SK-N-SH (cell line): ENCODE results near the gene NEURL1. TPM values are rescaled to one million over a fixed set of nuclear protein-coding genes. Genes with fewer than 3 reads are reported as not detected.

ENCODE experiments used
- CTCF ChIA-PET: fragments of 300-600, 350-600 bp; formaldehyde crosslinking; extraction: SDS; loops from one replicate; lab custom pipeline; 2021; lab: Yijun Ruan, JAX
- POLR2A ChIA-PET: fragments of 350-600 bp; sonication (Branson Sonifier 250); formaldehyde crosslinking; extraction: SDS; loops from one replicate; lab custom pipeline; 2020; ENCODE audit warnings: antibody characterized with exemption, inconsistent platforms; lab: Yijun Ruan, JAX
- DNase-seq: peaks from one replicate; pipeline ENCODE4 v3.0.0; 2012
- H2AFZ ChIP-seq: fragments of 200-600 bp; sonication (generic); 2 replicates; pipeline ENCODE4 v1.8.1; 2016; ENCODE audit warnings: antibody characterized with exemption, mild to moderate bottlenecking, low read depth
- H3F3A ChIP-seq: fragments of 200-600 bp; sonication (generic); replicated peaks from 2 replicates; pipeline ENCODE3; 2016; ENCODE audit warnings: antibody characterized with exemption, mild to moderate bottlenecking; ENCODE audit not compliant: insufficient read depth
- H3K27ac ChIP-seq, 2 experiments: fragments of 200-500 bp in 1 of 2; fragments of 200-600 bp in 1 of 2; sonication (Bioruptor generic) in 1 of 2; sonication (generic), shearing (Covaris generic) in 1 of 2; 2 replicates each; pipeline versions ENCODE4 v1.5.1 to v1.6.1; 2014 to 2016; ENCODE audit warnings: low read depth in 2 of 2, inconsistent platforms in 1 of 2, low read length in 1 of 2, mild to moderate bottlenecking in 1 of 2, mixed read lengths in 1 of 2
- H3K27me3 ChIP-seq: fragments of 200-600 bp; sonication (generic), shearing (Covaris generic); 2 replicates; pipeline ENCODE4 v1.6.1; 2016; ENCODE audit warnings: mixed run types; ENCODE audit not compliant: insufficient read depth
- H3K36me3 ChIP-seq, 2 experiments: fragments of 200-500 bp in 1 of 2; fragments of 200-600 bp in 1 of 2; sonication (Bioruptor generic) in 1 of 2; sonication (generic) in 1 of 2; replicated peaks in 1 of 2; 2 replicates each; pipeline versions ENCODE3 to v1.5.1; 2014 to 2016; ENCODE audit warnings: low read length in 1 of 2, mild to moderate bottlenecking in 1 of 2; ENCODE audit not compliant: insufficient read depth in 2 of 2, control insufficient read depth in 1 of 2
- H3K4me1 ChIP-seq, 2 experiments: fragments of 200-500 bp in 1 of 2; fragments of 200-600 bp in 1 of 2; sonication (Bioruptor generic) in 1 of 2; sonication (generic), shearing (Covaris generic) in 1 of 2; 2 replicates each; pipeline versions ENCODE4 v1.5.1 to v1.6.1; 2014 to 2016; ENCODE audit warnings: low read depth in 1 of 2, low read length in 1 of 2, mixed run types in 1 of 2; ENCODE audit not compliant: insufficient read depth in 2 of 2, control insufficient read depth in 1 of 2
- H3K4me2 ChIP-seq: fragments of 200-600 bp; sonication (generic), shearing (Covaris generic); 2 replicates; pipeline ENCODE4 v1.6.1; 2017; ENCODE audit warnings: mixed run types
- H3K4me3 ChIP-seq, 2 experiments: fragments of 200-500 bp in 1 of 2; fragments of 200-600 bp in 1 of 2; sonication (Bioruptor generic) in 1 of 2; sonication (generic), shearing (Covaris generic) in 1 of 2; 2 replicates each; pipeline versions ENCODE4 v1.5.1 to v1.8.1; 2014 to 2016; ENCODE audit warnings: low read depth in 2 of 2, inconsistent platforms in 1 of 2, low read length in 1 of 2, mild to moderate bottlenecking in 1 of 2, mixed read lengths in 1 of 2, moderate library complexity in 1 of 2
- H3K79me2 ChIP-seq: fragments of 200-600 bp; sonication (generic); 2 replicates; pipeline ENCODE4 v1.8.1; 2017; ENCODE audit warnings: mild to moderate bottlenecking; ENCODE audit not compliant: insufficient read depth
- H3K9ac ChIP-seq: fragments of 200-600 bp; sonication (generic); 2 replicates; pipeline ENCODE4 v1.6.1; 2017; ENCODE audit warnings: mixed run types
- H3K9me2 ChIP-seq: fragments of 200-600 bp; sonication (generic); 2 replicates; pipeline ENCODE4 v1.6.1; 2017; ENCODE audit warnings: mixed run types
- H3K9me3 ChIP-seq: fragments of 200-600 bp; sonication (generic); 2 replicates; pipeline ENCODE4 v1.6.1; 2017; ENCODE audit warnings: mixed run types, mild to moderate bottlenecking, moderate library complexity
- H4K20me1 ChIP-seq: fragments of 200-600 bp; sonication (generic); 2 replicates; pipeline ENCODE4 v1.6.1; 2017; ENCODE audit warnings: mild to moderate bottlenecking, mixed run types; ENCODE audit not compliant: insufficient read depth
- ELF1 ChIP-seq: IDR thresholded peaks from 2 replicates; pipeline ENCODE4 v1.4.0; 2012
- EP300 ChIP-seq, 2 experiments: IDR thresholded peaks; 2 replicates each; pipeline versions ENCODE4 v1.4.0 to v1.6.1; 2012; ENCODE audit warnings: borderline replicate concordance in 1 of 2, low read depth in 1 of 2, low read length in 1 of 2
- EZH2phosphoT487 ChIP-seq: fragments of 200-600 bp; sonication (generic); IDR thresholded peaks from 2 replicates; pipeline ENCODE4 v1.6.1; 2017; ENCODE audit warnings: low read depth, mixed run types, mild to moderate bottlenecking, antibody characterized with exemption, moderate library complexity, borderline replicate concordance
- FOSL2 ChIP-seq: IDR thresholded peaks from 2 replicates; pipeline ENCODE4 v1.4.0; 2012; ENCODE audit warnings: low read depth, mild to moderate bottlenecking, moderate library complexity, borderline replicate concordance
- FOXJ3 ChIP-seq: sonication (generic); formaldehyde crosslinking; IDR thresholded peaks from 2 replicates; pipeline ENCODE4 v1.5.1; 2020; ENCODE audit warnings: mild to moderate bottlenecking, missing genetic modification reagents
- JUND ChIP-seq: IDR thresholded peaks from 2 replicates; pipeline ENCODE4 v1.4.0; 2012
- NFIC ChIP-seq: IDR thresholded peaks from 2 replicates; pipeline ENCODE4 v1.4.0; 2012; ENCODE audit warnings: borderline replicate concordance
- RCOR1 ChIP-seq: fragments of 150-350 bp; IDR thresholded peaks from 2 replicates; pipeline ENCODE4 v1.6.1; 2017; ENCODE audit warnings: antibody characterized with exemption, low read length
- RXRA ChIP-seq: IDR thresholded peaks from 2 replicates; pipeline ENCODE4 v1.4.0; 2012; ENCODE audit warnings: low read depth, mild to moderate bottlenecking, borderline replicate concordance
- SIN3A ChIP-seq: IDR thresholded peaks from 2 replicates; pipeline ENCODE4 v1.6.1; 2012; ENCODE audit warnings: low read depth, mild to moderate bottlenecking, low read length, moderate library complexity, borderline replicate concordance
- TAF1 ChIP-seq: IDR thresholded peaks from 2 replicates; pipeline ENCODE4 v1.6.1; 2012; ENCODE audit warnings: low read depth, mild to moderate bottlenecking, low read length, moderate library complexity, borderline replicate concordance
- TEAD4 ChIP-seq: IDR thresholded peaks from 2 replicates; pipeline ENCODE4 v1.4.0; 2012; ENCODE audit warnings: mild to moderate bottlenecking, borderline replicate concordance; ENCODE audit not compliant: insufficient read depth
- WGBS: methylation state at CpG from one replicate; pipeline ENCODE4 v1.1.6; 2017; ENCODE audit warnings: low lambda C conversion rate; 5-methylcytosine and 5-hydroxymethylcytosine counted together
- polyA plus RNA-seq, 3 experiments: library from polyadenylated mRNA; depleted of rRNA; stranded (reverse); fragments of >200 nt; gene quantifications; 2 replicates each; pipeline ENCODE4 v1.2.3, GENCODE V29; 2012
- TF ChIP-seq, protein P1 (sequence below): IDR thresholded peaks from 2 replicates; pipeline ENCODE4 v1.4.0; 2012; ENCODE audit warnings: low read depth, borderline replicate concordance
- TF ChIP-seq, protein P2 (sequence below): fragments of 150-350 bp; IDR thresholded peaks from 2 replicates; pipeline ENCODE4 v1.6.1; 2016; ENCODE audit warnings: mild to moderate bottlenecking, low read depth, low read length
- TF ChIP-seq, protein P3 (sequence below): IDR thresholded peaks from 2 replicates; pipeline ENCODE4 v1.6.1; 2012; ENCODE audit warnings: mild to moderate bottlenecking, low read depth, low read length, moderate library complexity
- TF ChIP-seq, protein P4 (sequence below): IDR thresholded peaks from 2 replicates; pipeline ENCODE4 v1.4.0; 2012; ENCODE audit warnings: low read depth
- TF ChIP-seq, protein P5 (sequence below): IDR thresholded peaks from 2 replicates; pipeline ENCODE4 v1.4.0; 2012; ENCODE audit warnings: low read depth, borderline replicate concordance
- TF ChIP-seq, protein P6 (sequence below): IDR thresholded peaks from 2 replicates; pipeline ENCODE4; 2012

The NEURL1 gene
- polyA plus RNA-seq, 1 of the 3 experiments (the other 2 are of a cell fraction): 0.05 TPM

DNA sequence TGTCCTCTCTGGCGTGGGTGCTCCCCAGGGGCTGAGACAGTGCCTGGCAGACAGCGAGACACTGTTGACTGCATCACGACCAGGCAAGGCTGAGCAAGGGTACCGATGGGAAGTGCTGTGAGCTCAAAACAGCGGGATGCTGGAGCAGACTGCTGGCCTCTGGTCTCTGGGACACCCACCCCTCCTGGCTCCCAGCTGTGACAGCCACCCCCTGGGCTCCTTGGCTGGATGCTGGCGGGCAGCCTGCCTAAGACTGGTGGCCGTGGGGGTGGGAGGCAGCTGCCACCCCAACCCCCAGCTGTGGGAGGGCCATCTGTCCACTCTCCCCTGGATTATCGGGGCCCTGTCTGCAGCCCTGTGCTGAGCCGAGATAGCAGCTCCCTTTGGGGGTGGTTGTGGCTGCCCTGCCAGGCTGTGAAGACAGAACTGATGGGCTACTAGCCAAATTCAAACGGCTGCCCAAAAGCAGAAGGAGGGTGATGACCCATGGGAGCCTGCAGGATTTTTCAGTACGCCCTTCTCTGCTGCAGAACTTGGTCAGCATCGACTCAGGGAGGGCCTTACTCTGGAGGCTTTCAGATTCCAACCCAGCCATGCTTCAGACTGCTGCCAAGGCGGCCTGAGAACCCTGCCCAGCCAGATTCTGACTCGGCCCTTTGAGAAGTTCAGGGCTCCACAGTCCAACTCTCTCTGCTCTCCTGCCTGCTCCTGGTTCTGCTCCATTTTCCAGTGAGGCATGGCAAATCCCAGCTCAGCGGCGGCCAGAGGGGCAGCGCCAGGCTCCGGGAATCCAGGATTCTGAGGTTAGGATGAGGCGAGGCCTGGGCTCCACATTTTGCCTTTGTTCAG lies 125.3 kb downstream of the NEURL1 start (continued):
- TF ChIP-seq, protein P1, sequence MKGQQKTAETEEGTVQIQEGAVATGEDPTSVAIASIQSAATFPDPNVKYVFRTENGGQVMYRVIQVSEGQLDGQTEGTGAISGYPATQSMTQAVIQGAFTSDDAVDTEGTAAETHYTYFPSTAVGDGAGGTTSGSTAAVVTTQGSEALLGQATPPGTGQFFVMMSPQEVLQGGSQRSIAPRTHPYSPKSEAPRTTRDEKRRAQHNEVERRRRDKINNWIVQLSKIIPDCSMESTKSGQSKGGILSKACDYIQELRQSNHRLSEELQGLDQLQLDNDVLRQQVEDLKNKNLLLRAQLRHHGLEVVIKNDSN: no peak
- TF ChIP-seq, protein P2, sequence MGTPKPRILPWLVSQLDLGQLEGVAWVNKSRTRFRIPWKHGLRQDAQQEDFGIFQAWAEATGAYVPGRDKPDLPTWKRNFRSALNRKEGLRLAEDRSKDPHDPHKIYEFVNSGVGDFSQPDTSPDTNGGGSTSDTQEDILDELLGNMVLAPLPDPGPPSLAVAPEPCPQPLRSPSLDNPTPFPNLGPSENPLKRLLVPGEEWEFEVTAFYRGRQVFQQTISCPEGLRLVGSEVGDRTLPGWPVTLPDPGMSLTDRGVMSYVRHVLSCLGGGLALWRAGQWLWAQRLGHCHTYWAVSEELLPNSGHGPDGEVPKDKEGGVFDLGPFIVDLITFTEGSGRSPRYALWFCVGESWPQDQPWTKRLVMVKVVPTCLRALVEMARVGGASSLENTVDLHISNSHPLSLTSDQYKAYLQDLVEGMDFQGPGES: no peak
- TF ChIP-seq, all 33 proteins: peak for 7

DNA sequence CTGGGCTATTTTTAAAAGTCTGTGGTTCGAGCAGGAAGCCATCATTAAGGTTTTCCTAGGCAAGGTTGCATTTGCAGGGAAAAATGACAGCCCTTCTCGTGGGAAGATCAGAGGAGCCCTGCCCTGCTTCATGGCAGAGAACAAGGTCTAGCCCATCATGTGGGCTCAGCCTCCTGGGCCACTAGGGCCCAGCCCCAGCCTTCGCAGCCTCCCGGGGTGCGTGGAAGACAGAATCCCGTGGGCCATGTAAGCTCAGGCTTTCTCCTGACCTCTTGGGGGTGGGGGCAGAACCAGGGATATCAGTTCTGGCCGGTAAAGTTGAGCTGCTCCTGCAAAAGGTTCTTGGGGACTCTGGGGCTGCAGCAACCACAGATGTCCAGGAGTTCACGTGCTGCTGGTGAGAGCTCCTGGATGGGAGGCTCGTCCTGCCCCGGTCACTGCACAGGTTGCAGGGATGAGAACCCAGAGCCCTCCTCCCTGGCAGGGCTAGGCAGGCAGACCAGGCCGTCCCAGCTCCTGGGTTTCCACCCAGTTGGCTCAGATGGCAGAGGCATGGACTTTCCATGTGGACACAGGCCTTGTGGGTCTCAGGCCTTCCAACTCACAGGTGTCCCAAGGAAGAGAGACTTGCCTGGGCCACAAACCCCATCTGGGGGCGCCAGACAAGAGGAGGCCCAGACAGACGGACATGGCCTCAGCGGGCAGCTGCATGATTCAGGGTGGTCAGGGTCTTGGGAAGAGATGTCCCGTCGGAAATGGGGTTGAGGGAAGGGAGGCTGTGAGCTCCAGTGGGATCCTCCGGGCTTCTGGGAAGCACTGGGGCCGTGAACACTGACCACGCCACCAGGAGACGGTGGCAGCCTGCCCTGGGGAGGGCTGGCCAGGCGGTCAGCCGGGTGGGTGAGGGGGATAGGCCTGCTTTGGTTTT lies 126.2 kb downstream of the NEURL1 start:
- CTCF ChIA-PET: interaction anchor here (0.7 to 4.4 kb wide), 11 partner anchors 10 to 102 kb away, joined by 3 to 26 read pairs (median 4); no protein-coding TSS in a partner anchor
- H2AFZ ChIP-seq: no peak overlapping the region
- no peaks in the 10 kb centered on the region for H3K9me2 ChIP-seq
- DNase-seq: peak; percentile 56
- H3K9ac ChIP-seq: no peak overlapping the region
- POLR2A ChIA-PET: interaction anchor here (1.3 kb wide), 1 partner anchor 10 kb away, joined by 6 read pairs; no protein-coding TSS in a partner anchor
- no peaks in the 10 kb centered on the region for H4K20me1 ChIP-seq
- H3K79me2 ChIP-seq: no peaks in the 10 kb centered on the region
- WGBS: 85% methylated on average over 12 of the region's 22 CpGs
- H3K4me3 ChIP-seq: no peak overlapping the region
- peaks cover 6 to 99% of the 10 kb centered on the region in 2 experiments; a peak in 3 of 4 replicates for H3K4me1 ChIP-seq
- no peak overlapping the region; the same call in 1 of the 2 replicates for H3K4me2 ChIP-seq
- no peaks in the 10 kb centered on the region for H3F3A ChIP-seq
- no peaks in the 10 kb centered on the region for H3K27me3 ChIP-seq
- no peaks in the 10 kb centered on the region for H3K9me3 ChIP-seq
- H3K27ac ChIP-seq: peak overlapping the region; percentile 50 to 99
- H3K36me3 ChIP-seq: peaks cover 0 to 2% of the 10 kb centered on the region in 2 experiments
- TF ChIP-seq EP300 (IDR thresholded peaks at IDR 0.05; ENCODE audit: borderline replicate concordance in 1 of 2, low read depth in 1 of 2, low read length in 1 of 2) (no peak), FOXJ3 (CRISPR knock-in tag) (no peak), SIN3A (no peak), FOSL2 (no peak), JUND (no peak), TEAD4 (no peak), ELF1 (no peak), NFIC (no peak), EZH2phosphoT487 (no peak), RXRA (no peak), RCOR1 (no peak), TAF1 (no peak)
- TF ChIP-seq, protein P3, sequence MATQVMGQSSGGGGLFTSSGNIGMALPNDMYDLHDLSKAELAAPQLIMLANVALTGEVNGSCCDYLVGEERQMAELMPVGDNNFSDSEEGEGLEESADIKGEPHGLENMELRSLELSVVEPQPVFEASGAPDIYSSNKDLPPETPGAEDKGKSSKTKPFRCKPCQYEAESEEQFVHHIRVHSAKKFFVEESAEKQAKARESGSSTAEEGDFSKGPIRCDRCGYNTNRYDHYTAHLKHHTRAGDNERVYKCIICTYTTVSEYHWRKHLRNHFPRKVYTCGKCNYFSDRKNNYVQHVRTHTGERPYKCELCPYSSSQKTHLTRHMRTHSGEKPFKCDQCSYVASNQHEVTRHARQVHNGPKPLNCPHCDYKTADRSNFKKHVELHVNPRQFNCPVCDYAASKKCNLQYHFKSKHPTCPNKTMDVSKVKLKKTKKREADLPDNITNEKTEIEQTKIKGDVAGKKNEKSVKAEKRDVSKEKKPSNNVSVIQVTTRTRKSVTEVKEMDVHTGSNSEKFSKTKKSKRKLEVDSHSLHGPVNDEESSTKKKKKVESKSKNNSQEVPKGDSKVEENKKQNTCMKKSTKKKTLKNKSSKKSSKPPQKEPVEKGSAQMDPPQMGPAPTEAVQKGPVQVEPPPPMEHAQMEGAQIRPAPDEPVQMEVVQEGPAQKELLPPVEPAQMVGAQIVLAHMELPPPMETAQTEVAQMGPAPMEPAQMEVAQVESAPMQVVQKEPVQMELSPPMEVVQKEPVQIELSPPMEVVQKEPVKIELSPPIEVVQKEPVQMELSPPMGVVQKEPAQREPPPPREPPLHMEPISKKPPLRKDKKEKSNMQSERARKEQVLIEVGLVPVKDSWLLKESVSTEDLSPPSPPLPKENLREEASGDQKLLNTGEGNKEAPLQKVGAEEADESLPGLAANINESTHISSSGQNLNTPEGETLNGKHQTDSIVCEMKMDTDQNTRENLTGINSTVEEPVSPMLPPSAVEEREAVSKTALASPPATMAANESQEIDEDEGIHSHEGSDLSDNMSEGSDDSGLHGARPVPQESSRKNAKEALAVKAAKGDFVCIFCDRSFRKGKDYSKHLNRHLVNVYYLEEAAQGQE: no peak
- TF ChIP-seq, protein P4, sequence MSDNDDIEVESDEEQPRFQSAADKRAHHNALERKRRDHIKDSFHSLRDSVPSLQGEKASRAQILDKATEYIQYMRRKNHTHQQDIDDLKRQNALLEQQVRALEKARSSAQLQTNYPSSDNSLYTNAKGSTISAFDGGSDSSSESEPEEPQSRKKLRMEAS: no peak
- TF ChIP-seq, protein P5, sequence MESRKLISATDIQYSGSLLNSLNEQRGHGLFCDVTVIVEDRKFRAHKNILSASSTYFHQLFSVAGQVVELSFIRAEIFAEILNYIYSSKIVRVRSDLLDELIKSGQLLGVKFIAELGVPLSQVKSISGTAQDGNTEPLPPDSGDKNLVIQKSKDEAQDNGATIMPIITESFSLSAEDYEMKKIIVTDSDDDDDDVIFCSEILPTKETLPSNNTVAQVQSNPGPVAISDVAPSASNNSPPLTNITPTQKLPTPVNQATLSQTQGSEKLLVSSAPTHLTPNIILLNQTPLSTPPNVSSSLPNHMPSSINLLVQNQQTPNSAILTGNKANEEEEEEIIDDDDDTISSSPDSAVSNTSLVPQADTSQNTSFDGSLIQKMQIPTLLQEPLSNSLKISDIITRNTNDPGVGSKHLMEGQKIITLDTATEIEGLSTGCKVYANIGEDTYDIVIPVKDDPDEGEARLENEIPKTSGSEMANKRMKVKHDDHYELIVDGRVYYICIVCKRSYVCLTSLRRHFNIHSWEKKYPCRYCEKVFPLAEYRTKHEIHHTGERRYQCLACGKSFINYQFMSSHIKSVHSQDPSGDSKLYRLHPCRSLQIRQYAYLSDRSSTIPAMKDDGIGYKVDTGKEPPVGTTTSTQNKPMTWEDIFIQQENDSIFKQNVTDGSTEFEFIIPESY: no peak
- TF ChIP-seq, protein P6, sequence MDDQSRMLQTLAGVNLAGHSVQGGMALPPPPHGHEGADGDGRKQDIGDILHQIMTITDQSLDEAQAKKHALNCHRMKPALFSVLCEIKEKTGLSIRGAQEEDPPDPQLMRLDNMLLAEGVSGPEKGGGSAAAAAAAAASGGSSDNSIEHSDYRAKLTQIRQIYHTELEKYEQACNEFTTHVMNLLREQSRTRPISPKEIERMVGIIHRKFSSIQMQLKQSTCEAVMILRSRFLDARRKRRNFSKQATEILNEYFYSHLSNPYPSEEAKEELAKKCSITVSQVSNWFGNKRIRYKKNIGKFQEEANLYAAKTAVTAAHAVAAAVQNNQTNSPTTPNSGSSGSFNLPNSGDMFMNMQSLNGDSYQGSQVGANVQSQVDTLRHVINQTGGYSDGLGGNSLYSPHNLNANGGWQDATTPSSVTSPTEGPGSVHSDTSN: no peak
